Measurements from ENCODE around the gene PREX1. TPM values are rescaled to one million over a fixed set of nuclear protein-coding genes. Genes with fewer than 3 reads are reported as not detected.
A peak's percentile ranks its signal among the peaks of the same experiment; 100 is the strongest.

The PREX1 gene
- total RNA-seq, 3 donors from 2014 or later = 9.9 to 14.1 (median 13.5) TPM

GRCh38 chr20:48625136-48625900 is 202.5 kb downstream of the PREX1 start:
- Histone ChIP-seq H3K4me3 (no peak overlapping the region), H3K9me3 (no peaks in the 10 kb centered on the region), H3K36me3 (ENCODE audit: low read depth) (no peaks in the 10 kb centered on the region), H3K4me1 (ENCODE audit: low read depth) (peaks cover 14% of the 10 kb centered on the region)
- intact Hi-C loops (cut with DNase I, micrococcal nuclease) = loop anchor here in 1 of 2 donors (10.0 kb wide), 1 partner anchor 951 kb away; no protein-coding TSS in a partner anchor
- no peak for ATAC-seq
- TF ChIP-seq, protein P1, sequence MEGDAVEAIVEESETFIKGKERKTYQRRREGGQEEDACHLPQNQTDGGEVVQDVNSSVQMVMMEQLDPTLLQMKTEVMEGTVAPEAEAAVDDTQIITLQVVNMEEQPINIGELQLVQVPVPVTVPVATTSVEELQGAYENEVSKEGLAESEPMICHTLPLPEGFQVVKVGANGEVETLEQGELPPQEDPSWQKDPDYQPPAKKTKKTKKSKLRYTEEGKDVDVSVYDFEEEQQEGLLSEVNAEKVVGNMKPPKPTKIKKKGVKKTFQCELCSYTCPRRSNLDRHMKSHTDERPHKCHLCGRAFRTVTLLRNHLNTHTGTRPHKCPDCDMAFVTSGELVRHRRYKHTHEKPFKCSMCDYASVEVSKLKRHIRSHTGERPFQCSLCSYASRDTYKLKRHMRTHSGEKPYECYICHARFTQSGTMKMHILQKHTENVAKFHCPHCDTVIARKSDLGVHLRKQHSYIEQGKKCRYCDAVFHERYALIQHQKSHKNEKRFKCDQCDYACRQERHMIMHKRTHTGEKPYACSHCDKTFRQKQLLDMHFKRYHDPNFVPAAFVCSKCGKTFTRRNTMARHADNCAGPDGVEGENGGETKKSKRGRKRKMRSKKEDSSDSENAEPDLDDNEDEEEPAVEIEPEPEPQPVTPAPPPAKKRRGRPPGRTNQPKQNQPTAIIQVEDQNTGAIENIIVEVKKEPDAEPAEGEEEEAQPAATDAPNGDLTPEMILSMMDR (IDR thresholded peaks at IDR 0.05) = no peak
- peak in 1 of 3 donors; percentile 23 for DNase-seq

DNA sequence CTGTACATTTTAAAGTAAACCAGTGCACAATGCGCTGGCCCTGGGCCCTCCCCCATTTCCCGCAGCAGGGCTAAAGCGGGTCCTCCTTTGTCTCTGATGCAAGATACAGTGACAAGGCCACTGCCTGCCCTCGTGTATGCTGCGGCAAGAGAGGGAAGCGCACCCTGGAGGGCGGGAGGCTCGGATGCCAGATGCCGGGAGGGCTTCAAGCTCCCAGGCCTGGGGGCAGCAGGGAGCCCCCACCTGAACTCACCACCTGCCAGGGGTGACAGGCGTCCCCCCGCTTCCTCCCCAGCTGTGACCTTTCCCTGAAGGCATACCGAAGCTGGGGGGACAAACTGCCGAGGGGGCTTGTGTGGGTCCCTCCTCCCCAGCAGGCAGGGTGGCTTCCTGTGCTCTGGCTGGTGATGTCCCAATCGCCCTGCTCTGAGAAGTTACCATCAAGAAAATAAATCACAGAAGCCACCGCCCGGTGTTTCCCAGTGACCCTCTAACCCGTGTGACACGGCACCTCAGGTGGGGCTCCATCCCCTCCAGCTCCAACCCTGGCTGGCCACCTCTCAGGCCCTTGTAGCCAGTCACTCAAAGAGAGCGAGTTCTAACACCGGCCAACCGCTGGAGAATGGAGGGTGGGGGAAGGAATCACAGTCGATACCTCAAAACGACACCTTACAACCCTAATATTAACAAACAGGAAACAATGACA is 203.3 kb downstream of the PREX1 start:
- Histone ChIP-seq H3K4me3 (no peak overlapping the region), H3K4me1 (ENCODE audit: low read depth) (peaks cover 20% of the 10 kb centered on the region), H3K36me3 (ENCODE audit: low read depth) (no peaks in the 10 kb centered on the region), H3K9me3 (no peaks in the 10 kb centered on the region)
- ATAC-seq (no peak), DNase-seq (peak in 1 of 3 donors; percentile 17)
- intact Hi-C loops (cut with DNase I, micrococcal nuclease) = loop anchor here (5.0 to 10.0 kb wide), 3 partner anchors 837 to 962 kb away; partner anchors contain the start of gene SULF2 (in 1 of the 2)
- TF ChIP-seq, protein P1 (IDR thresholded peaks at IDR 0.05) = no peak

DNA sequence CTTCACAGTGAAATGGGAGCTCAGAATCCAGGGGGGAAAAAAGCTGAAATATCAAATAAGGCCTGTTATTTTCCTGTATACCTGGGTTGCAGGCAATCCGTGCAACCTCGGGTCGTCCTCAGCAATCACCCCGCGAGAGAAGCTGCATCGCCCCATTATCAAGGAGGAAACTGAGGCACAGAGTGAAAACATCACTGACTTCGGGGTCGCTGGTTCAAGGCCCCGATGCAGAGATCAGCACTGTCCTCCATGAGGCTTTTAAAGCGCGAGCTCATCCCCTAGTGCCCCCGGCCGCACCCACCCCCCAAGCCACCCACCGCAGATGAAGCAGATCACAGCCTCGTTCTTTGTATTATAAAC is 203.9 kb downstream of the PREX1 start:
- intact Hi-C loops (cut with DNase I, micrococcal nuclease) = loop anchor here (5.0 to 10.0 kb wide), 3 partner anchors 837 to 962 kb away; partner anchors contain the start of gene SULF2 (in 1 of the 2)

GRCh38 chr20:48623176-48623905 is 204.5 kb downstream of the PREX1 start:
- Histone ChIP-seq H3K4me3 (no peak overlapping the region), H3K9me3 (no peaks in the 10 kb centered on the region), H3K4me1 (ENCODE audit: low read depth) (peaks cover 20% of the 10 kb centered on the region), H3K36me3 (ENCODE audit: low read depth) (no peaks in the 10 kb centered on the region)
- TF ChIP-seq, protein P1 (IDR thresholded peaks at IDR 0.05) = no peak
- ATAC-seq = no peak
- peak in 1 of 3 donors; percentile 19 for DNase-seq
- intact Hi-C loops (cut with DNase I, micrococcal nuclease) = loop anchor here (5.0 to 10.0 kb wide), 3 partner anchors 836 to 961 kb away; partner anchors contain the start of gene SULF2 (in 1 of the 2)

More for the DNA sequence above, 203.9 kb downstream of the PREX1 start:
- Histone ChIP-seq H3K9me3 (no peaks in the 10 kb centered on the region), H3K4me3 (no peak overlapping the region), H3K36me3 (ENCODE audit: low read depth) (no peaks in the 10 kb centered on the region), H3K4me1 (ENCODE audit: low read depth) (peaks cover 20% of the 10 kb centered on the region)
- TF ChIP-seq, protein P1 (IDR thresholded peaks at IDR 0.05) = no peak
- ATAC-seq (no peak), DNase-seq (peak in 1 of 3 donors; percentile 15)

DNA sequence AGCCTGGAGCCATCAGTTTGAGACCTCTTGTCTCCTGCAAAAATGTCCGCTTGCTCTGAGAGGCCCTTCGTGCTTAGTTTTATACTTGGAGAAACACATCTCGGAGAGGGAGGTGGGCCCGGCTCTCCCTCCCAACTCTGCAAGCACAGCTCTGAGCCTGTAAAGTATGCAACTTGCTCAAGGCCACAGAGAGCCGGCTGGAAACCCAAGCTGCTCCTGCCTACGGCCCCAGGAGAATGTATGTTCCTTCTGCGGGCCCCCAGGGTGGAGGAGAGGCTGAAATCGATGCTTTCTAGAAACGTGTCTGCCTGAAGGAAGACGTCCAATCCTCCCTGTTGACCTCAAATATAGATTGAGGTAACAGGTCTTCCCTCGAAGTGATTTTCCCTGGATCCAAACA is 205.4 kb downstream of the PREX1 start:
- intact Hi-C loops (cut with DNase I, micrococcal nuclease) = loop anchor here (5.0 to 10.0 kb wide), 3 partner anchors 835 to 960 kb away; partner anchors contain the start of gene SULF2 (in 1 of the 2)
- DNase-seq (peak in 1 of 3 donors; percentile 14), ATAC-seq (no peak)
- TF ChIP-seq, protein P1 (IDR thresholded peaks at IDR 0.05) = no peak
- H3K4me3 ChIP-seq = no peak overlapping the region
- no peaks in the 10 kb centered on the region for H3K9me3 ChIP-seq
- no peaks in the 10 kb centered on the region for H3K36me3 ChIP-seq (ENCODE audit: low read depth)
- peaks cover 20% of the 10 kb centered on the region for H3K4me1 ChIP-seq (ENCODE audit: low read depth)

Data from mucosa of descending colon (tissue), 3 donors.